ENCODE data around the gene ENPP6.

GRCh38 chr4:184120549-184121127 lies 97.0 kb downstream of the ENPP6 start:
- TF ChIP-seq CTCF (IDR thresholded peaks at IDR 0.05) (no peak), POLR2A (IDR thresholded peaks at IDR 0.05) (no peak)

Data from upper lobe of left lung (tissue), 4 donors.